Erythroblast (primary cell): ENCODE results near the gene NLRC5.
"Not testable (repeated sequence)": the region's sequence is repeated elsewhere in the genome, so short reads cannot be mapped to it uniquely, and the experiment has no call there.

Source experiments
- DNase-seq, 2 experiments: peaks; one replicate each; lab custom pipeline; 2025; lab: John Stamatoyannopoulos, UW
- GATA1 ChIP-seq: IDR thresholded peaks from 2 replicates; pipeline ENCODE4 v1.6.1; 2011; ENCODE audit warnings: low read depth, mild to moderate bottlenecking, control low read depth, low read length, moderate library complexity
- POLR2A ChIP-seq: IDR thresholded peaks from 2 replicates; pipeline ENCODE4 v1.6.1; 2011; ENCODE audit warnings: mild to moderate bottlenecking, low read length

NLRC5 gene

GRCh38 chr16:56983211-56983751 lies 6.1 kb upstream of the NLRC5 start:
- TF ChIP-seq GATA1 (no peak), POLR2A (no peak)
- DNase-seq: no peak

GRCh38 chr16:56984639-56985038 lies 4.7 kb upstream of the NLRC5 start:
- DNase-seq: no peak
- TF ChIP-seq POLR2A: no peak
- no peak for TF ChIP-seq GATA1

- peak in 1 of 2 experiments; percentile 25 for DNase-seq
- TF ChIP-seq POLR2A (no peak), GATA1 (no peak)
These were observed 3.9 kb upstream of the NLRC5 start for GRCh38 chr16:56985288-56985961.

- DNase-seq: no peak
- TF ChIP-seq GATA1: no peak
These were observed 3.4 kb upstream of the NLRC5 start for GRCh38 chr16:56985962-56986360.

GRCh38 chr16:56986361-56986760 lies 3.0 kb upstream of the NLRC5 start:
- TF ChIP-seq POLR2A (no peak), GATA1 (no peak)
- no peak for DNase-seq

- not testable (repeated sequence) for DNase-seq
These were observed 2.4 kb upstream of the NLRC5 start for GRCh38 chr16:56986908-56987307.

GRCh38 chr16:56987692-56988091 lies 1.7 kb upstream of the NLRC5 start:
- no peak for DNase-seq
- TF ChIP-seq POLR2A (no peak), GATA1 (no peak)

GRCh38 chr16:56988161-56988947 lies 1.0 kb upstream of the NLRC5 start:
- peak; percentile 22 to 54 for DNase-seq
- TF ChIP-seq GATA1 (no peak), POLR2A (no peak)

GRCh38 chr16:56989988-56990387 lies 631 bp downstream of the NLRC5 start:
- no peak for DNase-seq
- no peak for TF ChIP-seq GATA1
- no peak for TF ChIP-seq POLR2A

GRCh38 chr16:56990407-56991286 lies 1.3 kb downstream of the NLRC5 start:
- no peak for TF ChIP-seq POLR2A
- TF ChIP-seq GATA1: no peak
- no peak for DNase-seq

GRCh38 chr16:56992431-56992830 lies 3.1 kb downstream of the NLRC5 start:
- DNase-seq: not testable (repeated sequence)

GRCh38 chr16:56993204-56993603 lies 3.8 kb downstream of the NLRC5 start:
- no peak for DNase-seq
- no peak for TF ChIP-seq GATA1
- TF ChIP-seq POLR2A: no peak

- no peak for DNase-seq
- TF ChIP-seq GATA1: no peak
- no peak for TF ChIP-seq POLR2A
These were observed 5.0 kb downstream of the NLRC5 start for GRCh38 chr16:56994311-56994710.

GRCh38 chr16:56995136-56995805 lies 5.9 kb downstream of the NLRC5 start:
- DNase-seq: no peak
- TF ChIP-seq GATA1: no peak
- no peak for TF ChIP-seq POLR2A
